A549 treated with DMSO at 1 μM for 4 hours (cell line): Measurements from ENCODE around the gene RWDD1. TPM values are rescaled to one million over a fixed set of nuclear protein-coding genes. Genes with fewer than 3 reads are reported as not detected.

ENCODE experiments used
- total RNA-seq: library from RNA; stranded (reverse); fragments of 200-300 nt; extraction: Qiagen RNA extraction; gene quantifications from 5 replicates; pipeline ENCODE4 v1.2.3, GENCODE V29; 2022; ENCODE audit warnings: low read depth

RWDD1 gene, protein sequence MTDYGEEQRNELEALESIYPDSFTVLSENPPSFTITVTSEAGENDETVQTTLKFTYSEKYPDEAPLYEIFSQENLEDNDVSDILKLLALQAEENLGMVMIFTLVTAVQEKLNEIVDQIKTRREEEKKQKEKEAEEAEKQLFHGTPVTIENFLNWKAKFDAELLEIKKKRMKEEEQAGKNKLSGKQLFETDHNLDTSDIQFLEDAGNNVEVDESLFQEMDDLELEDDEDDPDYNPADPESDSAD
- total RNA-seq: 23.1 to 41.4 TPM (median 37.2 TPM) in 5 replicates

GRCh38 chr6:116570856-116571682, at the start of gene RWDD1:
Gene RWDD1 (plus strand): TSS chr6:116571504. CDS start chr6:116571583, 79 bp downstream.

GRCh38 chr6:116545651-116546050, 25.7 kb upstream of the RWDD1 start, which contains the start of gene TRAPPC3L:
Gene TRAPPC3L (minus strand): TSS chr6:116545684. CDS start chr6:116545514, 170 bp downstream.

GRCh38 chr6:116553451-116553850, 17.9 kb upstream of the RWDD1 start, which contains the start of gene CALHM4:
Gene CALHM4 (plus strand): TSS chr6:116553751. CDS start chr6:116553794, 43 bp downstream.

DNA sequence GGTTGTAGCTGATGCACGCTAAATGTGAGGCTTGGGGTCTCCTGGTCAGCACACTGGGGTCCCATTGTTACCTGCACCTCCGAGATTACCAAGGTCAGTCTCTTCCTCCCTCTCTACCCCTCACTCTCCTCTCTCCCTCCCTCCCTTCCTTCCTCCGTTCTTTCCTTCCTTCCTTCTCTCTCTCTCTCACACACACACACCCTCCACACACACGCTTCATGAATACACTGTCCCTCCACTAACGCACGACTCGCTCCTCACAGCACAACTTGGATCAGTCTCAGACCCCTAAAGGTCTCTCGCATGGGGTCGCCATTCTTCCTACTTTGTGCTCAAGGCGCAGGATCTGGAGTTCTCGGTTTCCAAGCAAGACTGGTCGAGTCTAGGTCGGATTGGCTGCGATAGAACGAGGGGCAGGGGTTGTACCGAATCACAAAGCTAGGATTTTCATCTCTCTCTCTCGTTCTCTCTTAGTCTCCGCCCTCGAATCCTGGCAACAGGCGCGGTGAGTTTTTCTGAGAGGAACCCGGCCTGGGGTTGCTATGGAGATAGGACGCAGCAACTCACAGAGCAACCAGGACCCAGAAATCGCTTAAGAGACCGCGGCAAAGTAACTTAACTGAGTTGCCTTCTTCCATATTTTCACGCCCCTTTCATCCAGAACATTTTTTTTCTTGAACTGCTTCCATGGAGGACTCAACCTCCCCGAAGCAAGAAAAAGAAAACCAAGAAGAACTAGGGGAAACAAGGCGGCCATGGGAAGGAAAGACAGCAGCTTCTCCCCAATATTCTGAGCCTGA, 44.8 kb downstream of the RWDD1 start, which contains the start of gene RSPH4A:
RSPH4A (plus strand) TSS at position 543 of the 800 bp plus-strand sequence; CDS start at position 688, 145 bp downstream.

Other genes with a start within 250 kb of the RWDD1 start
- gene DSE, start 200.6 kb upstream of the RWDD1 start, total RNA-seq: 15.9 to 21.7 TPM (median 19.0 TPM) in 5 replicates
- gene CALHM6, start 110.1 kb upstream of the RWDD1 start, total RNA-seq: 0.45 TPM in 1 of 5 replicates, not detected in the others
- gene CALHM5, start 59.9 kb upstream of the RWDD1 start, total RNA-seq: 0.05 to 0.10 TPM (median 0.06 TPM) in 5 replicates
- not detected in 5 replicates for gene TRAPPC3L, start 25.8 kb upstream of the RWDD1 start, total RNA-seq
- gene CALHM4, start 17.8 kb upstream of the RWDD1 start, total RNA-seq: not detected in 5 replicates
- 0.17 to 0.26 TPM (median 0.24 TPM) in 5 replicates for gene RSPH4A, start 45.0 kb downstream of the RWDD1 start, total RNA-seq
- 6.3 to 8.7 TPM (median 7.0 TPM) in 5 replicates for gene ZUP1, start 97.3 kb downstream of the RWDD1 start, total RNA-seq
- 1.5 to 1.8 TPM (median 1.7 TPM) in 5 replicates for gene KPNA5, start 109.7 kb downstream of the RWDD1 start, total RNA-seq
- gene FAM162B, start 194.2 kb downstream of the RWDD1 start, total RNA-seq: 0.08 TPM in 1 of 5 replicates, not detected in the others